ENCODE measurements around the gene EFCAB7. TPM values are rescaled to one million over a fixed set of nuclear protein-coding genes. Genes with fewer than 3 reads are reported as not detected.

The EFCAB7 gene, protein sequence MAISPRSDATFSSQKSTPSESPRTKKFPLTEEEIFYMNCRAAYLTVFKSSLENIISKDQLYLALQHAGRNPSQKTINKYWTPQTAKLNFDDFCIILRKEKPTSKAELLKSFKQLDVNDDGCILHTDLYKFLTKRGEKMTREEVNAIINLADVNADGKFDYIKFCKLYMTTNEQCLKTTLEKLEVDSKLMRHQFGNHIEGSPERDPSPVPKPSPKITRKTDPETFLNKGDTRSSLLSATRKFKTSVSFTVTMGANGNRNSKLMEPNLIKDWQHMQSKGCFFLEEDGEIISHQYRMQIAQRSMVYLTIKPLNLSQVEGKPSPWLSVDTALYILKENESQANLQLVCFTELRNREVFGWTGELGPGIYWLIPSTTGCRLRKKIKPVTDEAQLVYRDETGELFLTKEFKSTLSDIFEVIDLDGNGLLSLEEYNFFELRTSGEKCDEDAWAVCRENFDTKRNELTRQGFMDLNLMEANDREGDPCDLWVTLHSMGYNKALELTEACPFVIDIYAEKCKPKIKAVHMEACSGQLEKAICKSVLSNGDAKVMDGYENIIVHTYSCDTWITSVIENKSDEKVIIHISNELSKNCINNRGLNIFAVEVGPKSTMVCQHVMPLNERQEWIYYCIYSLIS
- total RNA-seq = 10.6 and 11.0 TPM in 2 replicates
- long read RNA-seq, transcript EFCAB7-201 (14 exons, 2,313 nt) = major isoform, 40 of 59 reads
- long read RNA-seq, partial matches to known transcripts = 10 of 59 reads
- long read RNA-seq, other reads (novel, unspliced or antisense) = 9 of 59 reads

DNA sequence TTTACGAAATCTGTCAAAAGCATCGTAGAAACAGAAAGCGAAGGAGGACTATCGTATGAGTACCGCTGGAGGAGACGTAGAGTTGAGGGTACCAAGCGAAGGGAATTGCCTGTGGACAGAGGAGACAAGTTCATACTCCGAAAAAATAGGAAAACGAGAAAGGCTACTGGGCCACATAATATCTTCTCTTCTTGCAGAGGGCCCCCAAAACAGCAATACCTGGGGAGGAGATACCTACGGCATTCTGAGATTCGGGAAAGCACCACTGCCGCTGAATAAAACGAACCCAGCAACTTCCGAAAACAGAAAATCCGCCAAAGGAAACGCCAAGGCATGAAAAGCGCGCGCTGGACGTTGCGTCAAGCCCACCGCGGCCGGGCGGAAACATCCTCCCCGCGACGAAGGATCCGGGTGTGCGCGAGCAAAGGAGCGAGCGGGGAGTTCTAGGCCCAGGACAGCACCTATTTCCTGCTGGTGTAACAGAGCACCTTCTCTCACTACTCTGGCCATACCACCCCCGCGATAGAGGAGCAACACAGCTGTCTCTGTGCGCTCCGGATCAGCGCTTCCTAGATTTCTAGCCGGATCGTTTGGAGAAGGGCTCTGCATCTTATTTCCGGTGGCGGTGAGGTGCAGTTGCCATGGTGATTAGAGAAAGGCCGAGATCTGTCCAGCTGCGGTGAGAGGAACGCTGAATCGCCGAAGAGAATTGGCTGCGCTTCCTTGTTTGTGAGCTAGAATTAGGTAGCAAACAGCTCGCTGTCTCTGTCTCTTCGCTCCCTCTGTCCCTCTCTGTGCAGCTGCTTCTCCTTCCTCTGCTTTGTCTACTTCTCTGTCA is at the start of gene EFCAB7, which contains the start of gene ITGB3BP:
TSS of gene EFCAB7 (plus strand) at position 635 of the 838 bp plus-strand sequence. CDS start 2,048 bp downstream, outside the sequence.
TSS of gene ITGB3BP (minus strand) at position 335 of the 838 bp plus-strand sequence. CDS start at position 243, 92 bp downstream.
- peaks cover under 1% of the 10 kb centered on the region for H3K36me3 Mint-ChIP-seq (ENCODE audit: low read depth)
- peak within 1 kb of the TSS; percentile 98 for H3K4me3 Mint-ChIP-seq
- H3K9me3 Mint-ChIP-seq = no peaks in the 10 kb centered on the region
- TF ChIP-seq, protein P1, sequence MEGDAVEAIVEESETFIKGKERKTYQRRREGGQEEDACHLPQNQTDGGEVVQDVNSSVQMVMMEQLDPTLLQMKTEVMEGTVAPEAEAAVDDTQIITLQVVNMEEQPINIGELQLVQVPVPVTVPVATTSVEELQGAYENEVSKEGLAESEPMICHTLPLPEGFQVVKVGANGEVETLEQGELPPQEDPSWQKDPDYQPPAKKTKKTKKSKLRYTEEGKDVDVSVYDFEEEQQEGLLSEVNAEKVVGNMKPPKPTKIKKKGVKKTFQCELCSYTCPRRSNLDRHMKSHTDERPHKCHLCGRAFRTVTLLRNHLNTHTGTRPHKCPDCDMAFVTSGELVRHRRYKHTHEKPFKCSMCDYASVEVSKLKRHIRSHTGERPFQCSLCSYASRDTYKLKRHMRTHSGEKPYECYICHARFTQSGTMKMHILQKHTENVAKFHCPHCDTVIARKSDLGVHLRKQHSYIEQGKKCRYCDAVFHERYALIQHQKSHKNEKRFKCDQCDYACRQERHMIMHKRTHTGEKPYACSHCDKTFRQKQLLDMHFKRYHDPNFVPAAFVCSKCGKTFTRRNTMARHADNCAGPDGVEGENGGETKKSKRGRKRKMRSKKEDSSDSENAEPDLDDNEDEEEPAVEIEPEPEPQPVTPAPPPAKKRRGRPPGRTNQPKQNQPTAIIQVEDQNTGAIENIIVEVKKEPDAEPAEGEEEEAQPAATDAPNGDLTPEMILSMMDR (conservative IDR thresholded peaks at IDR 0.05) = no peak
- peak within 1 kb of the TSS; percentile 100 for H3K27ac Mint-ChIP-seq (ENCODE audit: unreplicated experiment)
- peak; percentile 80 for DNase-seq (ENCODE audit: low read depth, low spot score)
- peaks cover 30% of the 10 kb centered on the region for H3K4me1 Mint-ChIP-seq
- no peaks in the 10 kb centered on the region for H3K27me3 Mint-ChIP-seq (ENCODE audit: low read depth)

DNA sequence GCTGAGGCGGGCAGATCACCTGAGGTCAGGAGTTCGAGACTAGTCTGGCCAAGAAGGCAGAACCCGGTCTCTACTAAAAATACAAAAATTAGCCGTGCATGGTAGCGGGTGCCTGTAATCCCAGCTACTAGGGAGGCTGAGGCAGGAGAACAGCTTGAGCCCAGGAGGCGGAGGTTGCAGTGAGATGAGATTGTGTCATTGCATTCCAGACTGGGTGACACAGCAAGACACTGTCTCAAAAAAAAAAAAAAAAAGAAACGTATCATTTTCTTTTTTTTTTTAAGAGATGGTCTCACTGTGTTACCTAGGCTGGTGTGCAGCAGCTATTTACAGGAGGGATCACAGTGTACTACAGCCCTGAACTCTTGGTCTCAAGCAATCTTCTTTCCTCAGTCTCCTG is 47.6 kb upstream of the EFCAB7 start:
- Mint-ChIP-seq H3K9me3 (peaks cover 1% of the 10 kb centered on the region), H3K27ac (ENCODE audit: unreplicated experiment) (no peak overlapping the region), H3K36me3 (ENCODE audit: low read depth) (peaks cover 13% of the 10 kb centered on the region), H3K4me1 (no peaks in the 10 kb centered on the region), H3K27me3 (ENCODE audit: low read depth) (no peaks in the 10 kb centered on the region), H3K4me3 (no peak overlapping the region)
- TF ChIP-seq, protein P1 (conservative IDR thresholded peaks at IDR 0.05) = no peak
- DNase-seq (ENCODE audit: low read depth, low spot score) = no peak

DNA sequence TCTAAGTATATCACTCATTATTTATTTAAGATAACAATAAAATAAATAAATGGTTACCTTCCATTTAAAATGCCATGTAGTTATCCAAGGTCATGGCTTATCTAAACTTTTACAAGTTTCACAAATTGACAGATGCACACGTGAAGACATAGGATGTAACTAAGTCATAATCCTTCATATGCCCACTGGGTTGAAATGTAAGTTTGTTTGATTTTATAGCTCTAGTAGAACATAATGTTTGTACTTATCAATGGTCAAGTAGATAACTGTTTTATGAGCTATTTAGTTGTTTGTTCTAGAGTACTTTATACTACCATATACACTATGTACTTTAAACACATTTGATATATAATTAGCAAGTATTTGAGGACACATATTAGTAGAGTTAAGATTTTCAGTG is 43.3 kb upstream of the EFCAB7 start:
- Mint-ChIP-seq H3K27me3 (ENCODE audit: low read depth) (no peaks in the 10 kb centered on the region), H3K9me3 (no peaks in the 10 kb centered on the region), H3K4me3 (no peak overlapping the region), H3K36me3 (ENCODE audit: low read depth) (peaks cover 9% of the 10 kb centered on the region), H3K4me1 (no peaks in the 10 kb centered on the region), H3K27ac (ENCODE audit: unreplicated experiment) (no peak overlapping the region)
- TF ChIP-seq, protein P1 (conservative IDR thresholded peaks at IDR 0.05) = no peak
- no peak for DNase-seq (ENCODE audit: low read depth, low spot score)

DNA sequence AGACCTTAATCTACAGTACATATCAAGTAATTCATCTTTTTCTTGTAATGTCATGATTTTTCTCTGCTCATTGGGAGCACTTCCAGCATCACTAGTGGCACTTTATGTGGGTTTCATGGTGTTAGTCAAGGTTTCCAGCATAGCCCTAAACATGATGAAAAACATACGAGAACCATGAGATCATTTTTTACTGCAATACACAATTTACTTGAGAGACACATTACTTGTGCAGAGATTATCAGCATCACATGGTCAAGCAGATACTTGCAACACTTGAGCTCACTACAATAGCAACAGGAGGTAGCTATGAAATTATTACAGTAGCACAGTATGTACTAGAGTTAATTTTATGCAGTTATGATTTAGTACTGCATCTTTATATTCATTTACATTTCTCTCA is 36.7 kb upstream of the EFCAB7 start:
- Mint-ChIP-seq H3K27ac (ENCODE audit: unreplicated experiment) (no peak overlapping the region), H3K36me3 (ENCODE audit: low read depth) (no peaks in the 10 kb centered on the region), H3K9me3 (no peaks in the 10 kb centered on the region), H3K4me1 (no peaks in the 10 kb centered on the region), H3K27me3 (ENCODE audit: low read depth) (no peaks in the 10 kb centered on the region), H3K4me3 (no peak overlapping the region)
- TF ChIP-seq, protein P1 (conservative IDR thresholded peaks at IDR 0.05) = no peak
- no peak for DNase-seq (ENCODE audit: low read depth, low spot score)
